ENCODE measurements around the gene OTUD1. TPM values are rescaled to one million over a fixed set of nuclear protein-coding genes. Genes with fewer than 3 reads are reported as not detected.

The OTUD1 gene
- total RNA-seq, 1 experiment from 2014 or later: 3.8 TPM

DNA sequence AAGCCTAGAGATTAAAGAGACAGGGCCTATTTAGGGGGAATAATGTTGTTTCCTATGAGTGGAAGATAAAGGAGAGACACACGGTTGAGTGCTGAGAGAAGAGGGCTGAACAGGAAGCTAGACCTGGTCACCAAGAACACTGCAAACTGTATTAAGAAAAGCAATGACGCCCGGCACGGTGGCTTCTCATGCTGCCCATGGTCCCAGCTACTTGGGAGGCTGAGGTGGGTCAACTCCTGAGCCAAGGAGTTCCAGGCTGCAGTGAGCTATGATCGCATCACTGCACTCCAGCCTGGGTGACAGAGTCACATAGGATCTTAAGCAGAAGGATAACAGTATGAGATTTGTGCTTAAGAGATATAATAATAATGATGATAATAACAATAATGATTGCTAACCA is 19.7 kb upstream of the OTUD1 start:
- no peak overlapping the region for H2BK120ac ChIP-seq (ENCODE audit: low read depth, low read length, poor library complexity, severe bottlenecking)
- H3K27ac ChIP-seq (ENCODE audit: insufficient read length, low read depth, low read length): peak overlapping the region; percentile 70
- peak overlapping the region in 1 of 3 experiments; percentile 13; a peak in 3 of 7 replicates for H3K27ac Mint-ChIP-seq
- H2BK5ac ChIP-seq (ENCODE audit: insufficient read length, low read length): peak overlapping the region; percentile 81
- H3K4ac ChIP-seq (ENCODE audit: low read depth, low read length): no peak overlapping the region
- H3K14ac ChIP-seq (ENCODE audit: insufficient read depth, low read length): 0 out of 2 replicates have a peak overlapping the region, but pooled peaks have one; percentile 65
- H3K9ac ChIP-seq (ENCODE audit: extremely low read depth, insufficient read length, low read length): no peak overlapping the region
- H2AK5ac ChIP-seq (ENCODE audit: insufficient read length, low read length): no peak overlapping the region
- no peak overlapping the region for H2BK15ac ChIP-seq (ENCODE audit: low read depth, low read length)
- peaks cover 30% of the 10 kb centered on the region in 2 experiments for H3K4me1 Mint-ChIP-seq
- no peaks in the 10 kb centered on the region for H3K27me3 ChIP-seq (ENCODE audit: insufficient read depth, low read length)
- no peaks in the 10 kb centered on the region for H3K23me2 ChIP-seq (ENCODE audit: insufficient read length, low read depth, low read length, poor library complexity, severe bottlenecking)
- no peaks in the 10 kb centered on the region; the same call in 1 of the 2 replicates for H3K27me3 Mint-ChIP-seq (ENCODE audit: low read depth)
- no peak overlapping the region for H3K4me3 Mint-ChIP-seq
- DNase-seq: no peak
- peak overlapping the region; percentile 8 for H3K56ac ChIP-seq (ENCODE audit: insufficient read length, low read depth, low read length)
- H3K23ac ChIP-seq (ENCODE audit: insufficient read length, low read depth, low read length): no peak overlapping the region
- no peaks in the 10 kb centered on the region for H4K20me1 ChIP-seq (ENCODE audit: control insufficient read depth, insufficient read depth, insufficient read length)
- no peak overlapping the region for H2AFZ ChIP-seq (ENCODE audit: low read length)
- H2BK20ac ChIP-seq (ENCODE audit: low read depth, low read length, poor library complexity, severe bottlenecking): no peak overlapping the region
- H4K8ac ChIP-seq (replicated peaks; ENCODE audit: insufficient read length, low read depth, low read length): peak overlapping the region; percentile 50
- no peak overlapping the region for H4K91ac ChIP-seq (ENCODE audit: insufficient read length, low read depth, low read length)
- no peaks in the 10 kb centered on the region for H3K79me2 ChIP-seq (ENCODE audit: insufficient read depth, low read length)
- H4K5ac ChIP-seq (ENCODE audit: insufficient read length, low read depth, low read length): no peak overlapping the region
- no peaks in the 10 kb centered on the region; a peak in 1 of 7 replicates for H3K36me3 Mint-ChIP-seq (ENCODE audit: insufficient read depth in 1 of 3, low read depth in 3 of 3)
- WGBS (ENCODE audit: extremely low coverage, insufficient read length, low lambda C conversion rate): no CpG with 5 or more reads among the region's 5 CpGs
- TF ChIP-seq, protein P1, sequence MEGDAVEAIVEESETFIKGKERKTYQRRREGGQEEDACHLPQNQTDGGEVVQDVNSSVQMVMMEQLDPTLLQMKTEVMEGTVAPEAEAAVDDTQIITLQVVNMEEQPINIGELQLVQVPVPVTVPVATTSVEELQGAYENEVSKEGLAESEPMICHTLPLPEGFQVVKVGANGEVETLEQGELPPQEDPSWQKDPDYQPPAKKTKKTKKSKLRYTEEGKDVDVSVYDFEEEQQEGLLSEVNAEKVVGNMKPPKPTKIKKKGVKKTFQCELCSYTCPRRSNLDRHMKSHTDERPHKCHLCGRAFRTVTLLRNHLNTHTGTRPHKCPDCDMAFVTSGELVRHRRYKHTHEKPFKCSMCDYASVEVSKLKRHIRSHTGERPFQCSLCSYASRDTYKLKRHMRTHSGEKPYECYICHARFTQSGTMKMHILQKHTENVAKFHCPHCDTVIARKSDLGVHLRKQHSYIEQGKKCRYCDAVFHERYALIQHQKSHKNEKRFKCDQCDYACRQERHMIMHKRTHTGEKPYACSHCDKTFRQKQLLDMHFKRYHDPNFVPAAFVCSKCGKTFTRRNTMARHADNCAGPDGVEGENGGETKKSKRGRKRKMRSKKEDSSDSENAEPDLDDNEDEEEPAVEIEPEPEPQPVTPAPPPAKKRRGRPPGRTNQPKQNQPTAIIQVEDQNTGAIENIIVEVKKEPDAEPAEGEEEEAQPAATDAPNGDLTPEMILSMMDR (conservative IDR thresholded peaks at IDR 0.05): no peak
- H2BK12ac ChIP-seq (ENCODE audit: insufficient read length, low read depth, low read length): no peak overlapping the region
- H3K79me1 ChIP-seq (ENCODE audit: insufficient read depth, low read depth, low read length, poor library complexity, severe bottlenecking): no peaks in the 10 kb centered on the region
- H3K9me3 Mint-ChIP-seq: no peaks in the 10 kb centered on the region
- peaks cover 6% of the 10 kb centered on the region; the same call in 1 of the 2 replicates for H3K4me1 ChIP-seq (ENCODE audit: insufficient read depth, low read length)
- no peaks in the 10 kb centered on the region for H3K9me3 ChIP-seq (ENCODE audit: control insufficient read depth, low read depth, low read length)
- H3K4me2 ChIP-seq (ENCODE audit: insufficient read depth, insufficient read length, low read length): no peak overlapping the region
- H3K18ac ChIP-seq (ENCODE audit: insufficient read length, low read depth, low read length): no peak overlapping the region
- H3T11ph ChIP-seq (ENCODE audit: low read length): no peak overlapping the region
